DMS53 (cell line): ENCODE measurements around the gene LRRC27.

Experiments used
- DNase-seq: peaks from one replicate; lab custom pipeline; 2025; lab: John Stamatoyannopoulos, UW

Gene LRRC27

GRCh38 chr10:132402781-132403241 lies 70.8 kb downstream of the LRRC27 start:
- DNase-seq, result no peak

- no peak for DNase-seq
Measured at GRCh38 chr10:132403511-132404168, 71.6 kb downstream of the LRRC27 start.

GRCh38 chr10:132404169-132404880 lies 72.3 kb downstream of the LRRC27 start:
- no peak for DNase-seq

GRCh38 chr10:132404911-132405462 lies 73.0 kb downstream of the LRRC27 start:
- DNase-seq, result no peak

- no peak for DNase-seq
Measured at GRCh38 chr10:132405463-132405991, 73.5 kb downstream of the LRRC27 start.

- DNase-seq, result peak; percentile 23
Measured at GRCh38 chr10:132406181-132406580, 74.2 kb downstream of the LRRC27 start.

GRCh38 chr10:132406750-132407149 lies 74.8 kb downstream of the LRRC27 start:
- no peak for DNase-seq

- peak; percentile 95 for DNase-seq
Measured at GRCh38 chr10:132407243-132407746, 75.3 kb downstream of the LRRC27 start.

- DNase-seq, result peak; percentile 96
Measured at GRCh38 chr10:132407846-132408278, 75.9 kb downstream of the LRRC27 start.

- peak; percentile 75 for DNase-seq
Measured at GRCh38 chr10:132408367-132408781, 76.4 kb downstream of the LRRC27 start.

GRCh38 chr10:132408823-132409666 lies 77.1 kb downstream of the LRRC27 start:
- DNase-seq, result peak; percentile 68

GRCh38 chr10:132409667-132410028 lies 77.7 kb downstream of the LRRC27 start:
- no peak for DNase-seq

GRCh38 chr10:132410056-132410778 lies 78.2 kb downstream of the LRRC27 start:
- DNase-seq, result no peak

- DNase-seq, result no peak
Measured at GRCh38 chr10:132410779-132411532, 79.0 kb downstream of the LRRC27 start.

- no peak for DNase-seq
Measured at GRCh38 chr10:132411561-132412253, 79.7 kb downstream of the LRRC27 start.

GRCh38 chr10:132412316-132413192 lies 80.6 kb downstream of the LRRC27 start:
- no peak for DNase-seq

GRCh38 chr10:132413226-132414205 lies 81.5 kb downstream of the LRRC27 start:
- no peak for DNase-seq
